GM18520 (cell line): Measurements from ENCODE around the gene ASIC2.

Experiments used
- ATAC-seq: cut with Tn5 transposase; IDR thresholded peaks from one replicate; pipeline ENCODE4 v1.9.1; 2021; ENCODE audit not compliant: unreplicated experiment

Gene ASIC2

DNA sequence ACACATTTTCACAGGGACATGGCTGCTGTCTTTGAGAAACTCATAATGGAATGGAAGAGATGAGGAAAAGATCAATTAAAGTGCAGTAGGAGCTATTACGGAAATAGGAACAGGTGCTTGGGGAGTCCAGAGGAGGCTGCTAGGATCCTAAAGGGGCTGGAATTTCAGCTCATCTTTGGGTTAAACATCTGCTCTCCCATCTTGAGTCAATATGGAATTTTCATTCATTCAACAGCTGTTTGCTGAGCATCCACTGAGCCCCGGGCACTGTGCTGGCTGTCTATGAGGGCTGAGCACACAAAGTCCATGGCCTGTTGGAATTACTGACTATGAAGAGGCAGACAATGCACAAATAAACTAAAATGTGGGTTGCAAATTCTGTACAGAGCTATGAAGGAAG lies 47.9 kb downstream of the ASIC2 start:
- ATAC-seq, result no peak

GRCh38 chr17:33243732-33244131 lies 49.4 kb downstream of the ASIC2 start:
- ATAC-seq, result no peak

DNA sequence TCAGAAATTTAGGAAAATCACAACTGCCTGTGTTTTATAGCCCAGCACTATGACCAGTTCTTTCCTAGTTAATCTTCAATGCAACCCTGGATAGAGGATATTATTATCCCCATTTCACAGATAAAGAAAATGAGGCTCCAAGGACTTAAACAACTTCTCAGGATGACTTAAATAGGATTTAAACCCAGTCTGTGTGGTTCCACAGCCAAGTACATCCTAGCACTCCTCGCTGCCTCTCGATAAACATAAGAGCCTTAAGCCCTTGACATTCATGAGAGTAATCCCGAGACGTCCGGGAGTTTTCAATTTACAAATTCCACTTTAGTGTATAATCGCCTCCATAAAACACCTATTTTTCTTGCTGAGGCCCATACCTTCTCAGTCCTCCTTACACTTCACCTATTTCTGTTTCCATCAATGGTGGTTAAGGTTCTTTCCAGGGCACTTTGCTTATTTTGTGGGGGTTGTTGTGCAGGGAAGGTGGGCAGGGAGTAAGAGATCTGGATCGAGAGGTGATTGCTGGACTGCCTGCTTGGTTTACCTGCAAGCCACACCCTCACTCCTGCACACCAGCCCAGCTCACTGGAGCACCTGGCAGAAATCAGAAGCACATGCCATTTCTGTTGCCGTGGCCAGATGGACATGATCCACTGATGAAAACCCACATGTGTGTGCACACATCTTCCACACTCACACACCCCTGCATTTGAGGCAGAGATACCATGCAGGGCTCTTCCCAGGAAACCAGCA lies 50.5 kb downstream of the ASIC2 start:
- no peak for ATAC-seq

DNA sequence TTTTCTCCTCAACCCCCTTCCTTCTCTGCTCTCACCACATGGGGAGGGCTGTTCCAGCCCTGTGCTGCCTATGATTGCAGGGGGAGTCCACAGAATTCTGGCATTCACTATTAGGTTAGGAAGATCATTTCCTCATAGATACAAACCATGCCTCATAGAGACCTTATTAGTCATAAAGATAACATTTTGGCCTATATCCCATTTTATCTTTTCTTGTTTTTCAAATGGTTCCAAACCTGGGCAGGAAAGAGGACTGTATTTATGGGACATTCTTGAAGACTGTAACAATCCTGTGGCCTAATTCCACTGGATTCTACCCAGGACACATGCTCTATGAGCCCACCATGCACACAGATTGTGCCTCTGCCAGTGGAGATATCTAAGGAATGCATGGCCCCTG lies 51.7 kb downstream of the ASIC2 start:
- no peak for ATAC-seq

DNA sequence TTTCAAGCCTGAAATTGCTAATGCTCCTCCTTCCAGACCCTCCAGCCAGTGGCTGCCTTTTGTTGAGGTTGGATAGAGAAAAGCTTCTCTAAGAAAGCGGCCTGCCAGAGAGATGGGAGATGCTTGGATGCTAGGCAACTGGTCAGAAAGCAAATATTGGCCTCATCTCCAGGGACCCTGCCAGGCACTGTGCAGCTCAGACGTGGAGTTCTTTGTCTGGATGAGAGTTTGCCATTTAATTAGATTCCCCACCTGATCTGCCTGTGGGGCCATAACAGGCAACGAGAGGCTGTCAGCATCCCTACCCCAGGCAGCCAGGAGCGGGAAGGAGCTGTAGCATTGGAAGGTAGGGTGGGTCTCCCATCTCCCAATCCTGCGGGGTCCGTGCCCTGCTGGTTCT lies 52.7 kb downstream of the ASIC2 start:
- no peak for ATAC-seq

DNA sequence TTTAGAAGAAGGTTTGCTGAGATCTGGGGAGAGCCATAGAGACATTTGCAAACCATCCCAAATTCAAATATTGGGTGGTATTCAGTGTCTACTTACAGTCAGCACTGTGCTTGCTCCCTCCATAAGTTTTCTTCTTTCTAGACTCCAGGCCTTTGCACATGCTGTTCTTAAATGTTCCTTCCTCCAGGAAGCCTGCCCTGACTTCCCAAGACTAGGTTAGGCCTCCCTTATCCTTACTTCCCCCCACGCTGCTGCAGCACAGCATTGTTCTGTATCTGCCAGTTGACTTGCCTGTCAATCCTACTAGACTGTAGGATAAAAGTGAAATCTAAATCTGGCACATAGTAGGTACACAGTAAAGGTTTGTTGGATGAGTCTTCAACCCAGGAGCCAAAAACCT lies 53.4 kb downstream of the ASIC2 start:
- ATAC-seq, result no peak

GRCh38 chr17:33234930-33235685 lies 58.0 kb downstream of the ASIC2 start:
- no peak for ATAC-seq

DNA sequence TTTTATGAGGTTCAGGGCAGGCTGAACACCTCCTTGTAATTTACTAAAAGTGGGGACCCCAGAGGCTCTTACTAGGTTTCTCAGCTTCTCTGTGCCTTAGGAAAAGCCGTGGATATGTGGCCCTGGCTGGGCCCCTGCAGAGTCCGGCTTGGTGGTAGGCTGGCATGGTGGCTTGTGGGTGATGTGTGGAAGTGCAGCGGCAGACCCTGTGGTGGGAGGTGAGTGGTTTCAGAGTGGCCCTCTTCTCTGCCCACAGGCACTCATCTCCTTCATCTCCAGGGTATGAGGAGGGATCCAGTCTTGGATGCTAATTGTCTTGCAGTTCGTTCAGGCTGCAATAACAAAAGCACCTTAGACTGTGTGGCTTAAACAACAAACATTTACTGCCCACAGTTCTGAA lies 58.9 kb downstream of the ASIC2 start:
- ATAC-seq, result no peak

- no peak for ATAC-seq
Observed at GRCh38 chr17:33233811-33234177, 59.3 kb downstream of the ASIC2 start.

DNA sequence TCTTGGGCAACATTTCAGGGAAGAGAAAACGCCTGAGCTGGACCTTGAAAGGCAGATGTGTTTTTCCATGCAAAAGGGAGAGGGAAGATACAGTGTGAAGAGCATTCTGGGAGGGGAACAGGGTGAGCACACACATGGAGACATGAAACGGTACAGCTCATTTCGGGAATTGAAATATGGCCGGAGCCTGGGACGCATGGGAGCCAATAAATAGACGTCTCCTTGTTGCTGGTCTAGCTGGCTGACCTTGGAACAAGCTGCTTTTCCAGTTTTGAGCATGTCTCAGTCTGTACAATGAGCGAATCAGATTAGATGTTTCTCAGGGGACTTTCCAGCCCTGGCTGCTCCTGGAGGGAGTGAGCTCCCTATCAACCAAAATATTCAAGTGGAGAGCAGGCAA lies 63.6 kb downstream of the ASIC2 start:
- ATAC-seq, result no peak

- no peak for ATAC-seq
Observed at GRCh38 chr17:33229028-33229427, 64.1 kb downstream of the ASIC2 start.

DNA sequence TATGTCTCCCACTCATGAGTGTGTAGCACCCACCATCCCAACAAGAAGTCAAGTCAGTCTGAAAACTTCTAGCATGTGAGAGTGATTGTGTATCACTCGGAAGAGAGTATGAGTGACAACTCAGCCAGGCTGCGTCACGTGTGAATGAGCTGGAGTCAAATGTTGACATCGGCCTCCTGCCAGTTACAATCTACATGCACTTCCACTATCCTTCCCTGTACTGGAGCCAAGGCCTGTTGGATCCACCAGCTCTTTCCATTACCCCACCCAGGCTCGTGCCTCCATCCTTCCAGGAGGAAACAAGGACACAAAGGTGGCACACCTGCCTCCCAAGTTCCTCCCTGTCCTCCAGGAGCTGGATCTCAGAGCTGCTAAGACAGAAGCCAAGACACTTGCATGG lies 64.5 kb downstream of the ASIC2 start:
- no peak for ATAC-seq

GRCh38 chr17:33227911-33228310 lies 65.2 kb downstream of the ASIC2 start:
- no peak for ATAC-seq

DNA sequence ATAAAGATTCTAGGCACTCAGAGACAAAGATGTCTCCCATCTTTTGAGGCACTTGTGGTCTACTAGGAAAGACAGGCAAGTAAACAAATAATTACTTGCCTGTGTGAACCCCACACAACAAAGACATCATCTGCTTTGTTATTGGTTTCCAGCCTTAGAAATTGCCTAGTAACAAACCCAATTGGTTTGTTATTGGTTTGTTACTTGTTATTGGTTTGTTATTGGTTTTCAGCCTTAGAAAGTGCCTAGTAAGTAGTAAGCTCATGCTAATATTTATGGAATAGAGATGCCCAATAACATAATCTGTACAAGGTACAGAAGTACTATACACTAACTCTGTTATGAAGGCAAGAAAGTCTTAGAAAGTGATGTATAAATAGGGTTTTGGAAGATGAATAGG lies 67.1 kb downstream of the ASIC2 start:
- no peak for ATAC-seq

- no peak for ATAC-seq
Observed at GRCh38 chr17:33225509-33225908, 67.6 kb downstream of the ASIC2 start.

DNA sequence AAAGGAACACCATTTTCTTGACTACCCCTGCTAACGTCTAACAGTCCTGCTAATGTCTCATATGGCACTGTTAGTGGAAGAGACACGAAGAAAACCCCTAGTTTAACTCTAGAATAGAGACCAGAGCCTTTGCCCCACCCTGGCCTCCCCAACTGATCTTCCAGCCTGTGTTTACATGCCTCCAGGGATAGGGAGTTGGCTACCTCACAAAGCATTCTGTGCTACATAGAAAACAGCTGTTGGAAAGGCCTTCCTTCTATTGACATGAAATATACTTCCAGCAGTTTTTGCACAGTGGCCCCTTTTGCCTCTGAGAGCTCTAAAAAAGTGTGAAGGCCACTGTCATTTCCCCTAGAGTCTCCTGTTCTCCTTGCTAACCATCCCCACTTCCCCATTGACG lies 73.1 kb downstream of the ASIC2 start:
- no peak for ATAC-seq

DNA sequence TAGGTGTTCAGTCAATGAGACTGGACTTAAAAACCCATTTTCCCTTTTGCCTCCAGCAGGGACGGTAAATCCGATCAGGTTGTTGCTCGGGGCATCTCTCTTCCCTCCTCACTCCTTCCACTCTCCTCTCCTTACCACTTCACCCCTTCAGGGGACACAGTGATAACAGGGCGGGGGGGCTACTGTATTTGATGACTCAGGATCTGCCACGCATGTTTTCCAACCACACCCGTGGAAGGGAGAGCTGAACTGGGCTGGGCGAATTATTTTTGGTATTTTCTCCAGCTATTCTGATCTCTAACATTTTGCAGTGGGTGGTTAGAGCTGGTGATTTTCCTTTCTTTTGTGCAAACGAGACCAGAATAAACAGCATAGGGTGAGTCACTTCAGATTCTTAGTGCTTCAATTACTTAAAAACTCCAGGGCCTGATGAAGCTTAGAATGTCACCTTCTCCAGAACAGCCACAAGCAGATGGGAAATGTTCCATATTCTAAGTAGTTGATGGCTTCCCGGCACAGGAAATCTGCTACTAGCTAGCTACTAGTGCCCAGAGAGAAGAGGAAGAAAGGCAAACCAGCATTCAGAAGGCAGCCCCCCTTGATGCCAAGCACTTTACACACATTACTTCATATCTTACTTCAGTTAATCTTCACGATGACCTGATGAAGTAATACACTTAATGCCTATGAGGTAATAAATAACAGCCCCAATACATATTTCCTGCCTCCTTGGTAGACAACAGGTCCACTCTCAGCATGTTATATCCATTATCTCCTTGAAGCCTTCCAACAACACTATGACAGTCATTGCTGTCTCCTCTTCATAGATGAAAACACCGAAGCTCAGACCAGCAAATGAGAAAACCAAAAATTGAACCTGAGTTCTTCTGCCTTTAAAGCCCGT lies 74.1 kb downstream of the ASIC2 start:
- ATAC-seq, result no peak

GRCh38 chr17:33217891-33218290 lies 75.2 kb downstream of the ASIC2 start:
- ATAC-seq, result no peak

DNA sequence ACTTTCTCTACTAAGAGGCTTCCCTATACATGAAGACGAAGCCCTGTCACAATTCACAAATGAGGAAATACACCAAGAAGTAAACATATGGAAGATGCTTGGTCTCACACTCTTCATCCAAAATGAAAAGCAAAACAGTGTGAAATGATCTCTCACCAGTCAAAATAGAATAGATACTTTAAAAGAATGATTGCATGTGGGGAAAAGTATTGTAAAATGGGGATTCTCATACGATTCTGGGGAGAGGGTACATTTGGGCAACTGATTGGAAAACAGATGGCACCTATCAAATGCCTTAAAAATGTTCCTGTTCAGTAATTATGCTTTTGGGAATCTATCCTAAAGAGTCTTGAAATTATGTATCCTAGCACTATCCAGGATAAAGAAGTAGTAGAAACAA lies 78.1 kb downstream of the ASIC2 start:
- ATAC-seq, result no peak

DNA sequence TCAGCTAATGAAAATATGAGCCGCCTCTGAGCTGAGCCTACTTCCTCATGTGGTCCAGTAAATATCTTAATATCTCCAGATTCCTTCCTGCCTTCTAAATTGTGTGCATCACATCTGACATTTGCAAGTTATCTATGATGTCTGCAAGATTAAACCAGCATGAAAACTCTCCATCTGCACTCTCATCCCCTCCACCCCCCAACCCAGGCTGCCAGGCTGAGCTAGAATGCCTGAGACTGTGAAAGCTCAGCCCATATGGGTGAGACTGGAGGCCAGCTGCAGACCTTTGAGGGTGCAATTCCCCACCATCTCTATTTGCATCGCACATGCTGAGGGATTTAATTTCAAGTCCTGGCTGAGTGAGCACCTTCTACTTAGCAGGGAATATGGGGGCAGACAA lies 82.8 kb downstream of the ASIC2 start:
- no peak for ATAC-seq

DNA sequence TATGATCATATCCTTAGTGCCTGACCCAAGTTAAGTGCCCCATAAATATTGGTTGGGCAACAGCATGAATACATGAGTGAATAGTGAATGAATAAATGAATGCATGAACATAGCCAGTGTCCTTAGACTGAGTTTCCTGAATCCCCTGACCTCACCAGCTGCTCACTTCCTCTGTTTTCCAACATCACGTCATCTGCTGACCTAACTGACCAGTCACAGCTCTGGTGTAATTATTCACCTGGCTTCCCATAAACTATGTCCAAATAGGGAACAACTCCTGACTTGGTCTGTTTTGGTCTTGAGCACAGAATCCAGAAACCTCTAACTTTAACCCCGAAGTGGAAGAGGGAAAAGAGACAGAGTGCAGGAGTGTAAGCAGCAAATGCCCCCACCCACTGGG lies 83.4 kb downstream of the ASIC2 start:
- ATAC-seq, result no peak

- no peak for ATAC-seq
Observed at GRCh38 chr17:33207231-33207630, 85.9 kb downstream of the ASIC2 start.
